Measurements from ENCODE around the gene NFKBIB. TPM values are rescaled to one million over a fixed set of nuclear protein-coding genes. Genes with fewer than 3 reads are reported as not detected.

NFKBIB gene
- polyA plus RNA-seq, 1 donor (not counting 4 experiments of a cell fraction or from before 2014, with no cell fraction given) = 12.3 TPM

GRCh38 chr19:38850976-38851621, 48.7 kb upstream of the NFKBIB start:
- Histone ChIP-seq H3K27me3 (ENCODE audit: control insufficient read depth, extremely low read depth, insufficient read depth, low read length) (no peaks in the 10 kb centered on the region), H3K9me1 (ENCODE audit: control insufficient read depth, extremely low read depth, insufficient read depth, low read length) (peaks cover 2% of the 10 kb centered on the region), H2AFZ (ENCODE audit: control insufficient read depth, low read length) (peak overlapping the region; percentile 71), H3K4me3 (ENCODE audit: control insufficient read depth in 2 of 3, extremely low read depth in 1 of 3, insufficient read depth in 2 of 3, low read depth in 1 of 3, low read length in 3 of 3) (peak overlapping the region; percentile 49 to 74 (median 70)), H4K20me1 (ENCODE audit: control insufficient read depth, extremely low read depth, insufficient read depth, low read length) (peaks cover 13% of the 10 kb centered on the region), H3K36me3 (ENCODE audit: control insufficient read depth in 2 of 2, extremely low read depth in 1 of 2, insufficient read depth in 2 of 2, low read length in 2 of 2) (peaks cover 14 to 20% of the 10 kb centered on the region in 2 experiments), H3K27ac (ENCODE audit: control insufficient read depth, insufficient read depth, low read length) (peak overlapping the region; percentile 76), H3K79me2 (ENCODE audit: control insufficient read depth, insufficient read depth, low read length) (peaks cover 30% of the 10 kb centered on the region), H3K4me2 (ENCODE audit: control insufficient read depth, extremely low read depth, insufficient read depth, low read depth, low read length) (peak overlapping the region; percentile 86), H3K9me3 (ENCODE audit: control insufficient read depth, low read depth, low read length) (no peaks in the 10 kb centered on the region), H3K9ac (ENCODE audit: control insufficient read depth, extremely low read depth, insufficient read depth, low read length) (peak overlapping the region; percentile 77), H3K4me1 (ENCODE audit: control insufficient read depth, extremely low read depth, insufficient read depth, low read length) (peaks cover 36% of the 10 kb centered on the region)
- dilution Hi-C loops (cut with MboI; ENCODE audit: extremely low pct_ligation_motif_present, low sequenced_read_pairs) = no loop called here
- DNase-seq (ENCODE audit: low read depth, low spot score) = no peak
- no peak for FAIRE-seq
- TF ChIP-seq, protein P1, sequence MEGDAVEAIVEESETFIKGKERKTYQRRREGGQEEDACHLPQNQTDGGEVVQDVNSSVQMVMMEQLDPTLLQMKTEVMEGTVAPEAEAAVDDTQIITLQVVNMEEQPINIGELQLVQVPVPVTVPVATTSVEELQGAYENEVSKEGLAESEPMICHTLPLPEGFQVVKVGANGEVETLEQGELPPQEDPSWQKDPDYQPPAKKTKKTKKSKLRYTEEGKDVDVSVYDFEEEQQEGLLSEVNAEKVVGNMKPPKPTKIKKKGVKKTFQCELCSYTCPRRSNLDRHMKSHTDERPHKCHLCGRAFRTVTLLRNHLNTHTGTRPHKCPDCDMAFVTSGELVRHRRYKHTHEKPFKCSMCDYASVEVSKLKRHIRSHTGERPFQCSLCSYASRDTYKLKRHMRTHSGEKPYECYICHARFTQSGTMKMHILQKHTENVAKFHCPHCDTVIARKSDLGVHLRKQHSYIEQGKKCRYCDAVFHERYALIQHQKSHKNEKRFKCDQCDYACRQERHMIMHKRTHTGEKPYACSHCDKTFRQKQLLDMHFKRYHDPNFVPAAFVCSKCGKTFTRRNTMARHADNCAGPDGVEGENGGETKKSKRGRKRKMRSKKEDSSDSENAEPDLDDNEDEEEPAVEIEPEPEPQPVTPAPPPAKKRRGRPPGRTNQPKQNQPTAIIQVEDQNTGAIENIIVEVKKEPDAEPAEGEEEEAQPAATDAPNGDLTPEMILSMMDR (optimal IDR thresholded peaks at IDR 0.05 in 1 of 3, IDR thresholded peaks at IDR 0.05 in 1 of 3, conservative IDR thresholded peaks at IDR 0.05 in 1 of 3; ENCODE audit: extremely low read depth in 1 of 3, insufficient read depth in 2 of 3, low read length in 3 of 3) = no peak
- no peak for TF ChIP-seq EZH2 (IDR thresholded peaks at IDR 0.05; ENCODE audit: low read length)

- peak overlapping the region; percentile 74 to 80 (median 77) for H3K4me3 ChIP-seq (ENCODE audit: control insufficient read depth in 2 of 3, extremely low read depth in 1 of 3, insufficient read depth in 2 of 3, low read depth in 1 of 3, low read length in 3 of 3)
- FAIRE-seq = no peak
- peaks cover 2% of the 10 kb centered on the region for H3K9me1 ChIP-seq (ENCODE audit: control insufficient read depth, extremely low read depth, insufficient read depth, low read length)
- dilution Hi-C loops (cut with MboI; ENCODE audit: extremely low pct_ligation_motif_present, low sequenced_read_pairs) = no loop called here
- peak overlapping the region; percentile 77 for H3K9ac ChIP-seq (ENCODE audit: control insufficient read depth, extremely low read depth, insufficient read depth, low read length)
- peak overlapping the region; percentile 71 for H2AFZ ChIP-seq (ENCODE audit: control insufficient read depth, low read length)
- H3K4me2 ChIP-seq (ENCODE audit: control insufficient read depth, extremely low read depth, insufficient read depth, low read depth, low read length) = peak overlapping the region; percentile 86
- H4K20me1 ChIP-seq (ENCODE audit: control insufficient read depth, extremely low read depth, insufficient read depth, low read length) = peaks cover 13% of the 10 kb centered on the region
- H3K79me2 ChIP-seq (ENCODE audit: control insufficient read depth, insufficient read depth, low read length) = peaks cover 24% of the 10 kb centered on the region
- peaks cover 11 to 16% of the 10 kb centered on the region in 2 experiments for H3K36me3 ChIP-seq (ENCODE audit: control insufficient read depth in 2 of 2, extremely low read depth in 1 of 2, insufficient read depth in 2 of 2, low read length in 2 of 2)
- TF ChIP-seq, protein P1 (optimal IDR thresholded peaks at IDR 0.05 in 1 of 3, IDR thresholded peaks at IDR 0.05 in 1 of 3, conservative IDR thresholded peaks at IDR 0.05 in 1 of 3; ENCODE audit: extremely low read depth in 1 of 3, insufficient read depth in 2 of 3, low read length in 3 of 3) = no peak
- TF ChIP-seq EZH2 (IDR thresholded peaks at IDR 0.05; ENCODE audit: low read length) = no peak
- DNase-seq (ENCODE audit: low read depth, low spot score) = no peak
- H3K27me3 ChIP-seq (ENCODE audit: control insufficient read depth, extremely low read depth, insufficient read depth, low read length) = no peaks in the 10 kb centered on the region
- H3K27ac ChIP-seq (ENCODE audit: control insufficient read depth, insufficient read depth, low read length) = peak overlapping the region; percentile 81
- peaks cover 36% of the 10 kb centered on the region for H3K4me1 ChIP-seq (ENCODE audit: control insufficient read depth, extremely low read depth, insufficient read depth, low read length)
- H3K9me3 ChIP-seq (ENCODE audit: control insufficient read depth, low read depth, low read length) = no peaks in the 10 kb centered on the region
These were observed 48.0 kb upstream of the NFKBIB start for GRCh38 chr19:38851622-38852230.

All from keratinocyte (primary cell).